Mesothelial cell of epicardium (in vitro differentiated cells): ENCODE measurements around the gene AMZ2. TPM values are rescaled to one million over a fixed set of nuclear protein-coding genes. Genes with fewer than 3 reads are reported as not detected.
"Not testable (repeated sequence)": the region's sequence is repeated elsewhere in the genome, so short reads cannot be mapped to it uniquely, and the experiment has no call there.

ENCODE experiments used
- DNase-seq, 2 experiments: peaks; one replicate each; pipeline ENCODE4 v3.0.0; 2021; ENCODE audit warnings: low spot score in 2 of 2; ENCODE audit not compliant: unreplicated experiment in 2 of 2
- H3K27ac Mint-ChIP-seq: 2 replicates; pipeline ENCODE4 v1.8.0; 2021; ENCODE audit warnings: mixed read lengths
- H3K27me3 Mint-ChIP-seq: 2 replicates; pipeline ENCODE4 v1.8.0; 2021; ENCODE audit warnings: low read depth, mixed read lengths
- H3K36me3 Mint-ChIP-seq: 2 replicates; pipeline ENCODE4 v1.8.0; 2021; ENCODE audit warnings: mixed read lengths
- H3K4me1 Mint-ChIP-seq: 2 replicates; pipeline ENCODE4 v1.8.0; 2021; ENCODE audit warnings: mixed read lengths
- H3K4me3 Mint-ChIP-seq: 2 replicates; pipeline ENCODE4 v1.8.0; 2021; ENCODE audit warnings: mild to moderate bottlenecking, moderate library complexity, mixed read lengths
- H3K9me3 Mint-ChIP-seq: 2 replicates; pipeline ENCODE4 v1.8.0; 2021; ENCODE audit warnings: mixed read lengths
- total RNA-seq: library from RNA; stranded (reverse); gene quantifications from 3 replicates; pipeline ENCODE4 v1.2.1, GENCODE V29; 2021
- TF ChIP-seq, protein P1 (sequence below): fragments of 200-600 bp; sonication (generic); IDR thresholded peaks from one replicate; pipeline ENCODE4 v1.5.0; 2021; ENCODE audit warnings: antibody characterized with exemption; ENCODE audit not compliant: unreplicated experiment

Gene AMZ2
- total RNA-seq, 1 donor from 2014 or later: 63.2 TPM

DNA sequence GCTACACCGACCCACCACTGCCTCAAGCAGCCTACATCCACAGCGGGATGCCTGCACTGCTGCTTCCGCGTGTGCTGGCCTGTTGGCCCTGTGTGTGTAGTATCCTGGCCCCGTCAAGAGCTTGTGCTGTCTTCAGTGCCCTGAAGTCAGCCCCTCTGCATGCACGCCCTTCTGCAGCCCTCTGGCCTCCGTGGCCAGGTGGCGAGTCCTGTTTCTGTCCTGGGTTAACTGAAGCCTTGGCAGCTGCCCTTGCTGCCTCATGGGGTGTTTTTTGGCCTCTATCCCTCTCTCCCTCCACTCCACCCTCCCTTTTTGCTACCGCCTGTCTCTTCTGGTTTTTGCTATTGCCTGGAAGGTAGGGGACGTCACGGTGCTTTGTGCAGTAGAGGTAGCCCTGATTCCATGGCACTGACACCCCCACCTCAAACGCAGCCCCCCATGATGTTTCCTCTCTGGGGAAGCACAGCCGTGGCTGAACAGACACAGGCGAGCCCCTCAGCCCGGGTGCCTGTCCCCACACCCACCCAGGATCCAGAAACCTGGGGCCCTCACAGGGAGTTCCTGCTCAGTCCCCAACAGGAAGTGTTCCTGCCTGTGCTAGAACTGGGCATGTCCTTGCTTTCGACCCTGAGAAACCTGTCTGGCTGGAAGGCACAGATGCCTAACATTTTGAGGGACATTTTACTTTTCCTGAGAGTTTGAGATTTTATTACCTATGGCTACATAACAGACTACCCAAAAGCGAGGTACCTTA, 18.8 kb upstream of the AMZ2 start:
- Mint-ChIP-seq H3K9me3 (no peaks in the 10 kb centered on the region), H3K36me3 (peaks cover 7% of the 10 kb centered on the region), H3K27me3 (no peaks in the 10 kb centered on the region), H3K4me3 (no peak overlapping the region), H3K27ac (peak overlapping the region; percentile 85), H3K4me1 (peaks cover 12% of the 10 kb centered on the region)
- TF ChIP-seq, protein P1, sequence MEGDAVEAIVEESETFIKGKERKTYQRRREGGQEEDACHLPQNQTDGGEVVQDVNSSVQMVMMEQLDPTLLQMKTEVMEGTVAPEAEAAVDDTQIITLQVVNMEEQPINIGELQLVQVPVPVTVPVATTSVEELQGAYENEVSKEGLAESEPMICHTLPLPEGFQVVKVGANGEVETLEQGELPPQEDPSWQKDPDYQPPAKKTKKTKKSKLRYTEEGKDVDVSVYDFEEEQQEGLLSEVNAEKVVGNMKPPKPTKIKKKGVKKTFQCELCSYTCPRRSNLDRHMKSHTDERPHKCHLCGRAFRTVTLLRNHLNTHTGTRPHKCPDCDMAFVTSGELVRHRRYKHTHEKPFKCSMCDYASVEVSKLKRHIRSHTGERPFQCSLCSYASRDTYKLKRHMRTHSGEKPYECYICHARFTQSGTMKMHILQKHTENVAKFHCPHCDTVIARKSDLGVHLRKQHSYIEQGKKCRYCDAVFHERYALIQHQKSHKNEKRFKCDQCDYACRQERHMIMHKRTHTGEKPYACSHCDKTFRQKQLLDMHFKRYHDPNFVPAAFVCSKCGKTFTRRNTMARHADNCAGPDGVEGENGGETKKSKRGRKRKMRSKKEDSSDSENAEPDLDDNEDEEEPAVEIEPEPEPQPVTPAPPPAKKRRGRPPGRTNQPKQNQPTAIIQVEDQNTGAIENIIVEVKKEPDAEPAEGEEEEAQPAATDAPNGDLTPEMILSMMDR: no peak
- no peak for DNase-seq

DNA sequence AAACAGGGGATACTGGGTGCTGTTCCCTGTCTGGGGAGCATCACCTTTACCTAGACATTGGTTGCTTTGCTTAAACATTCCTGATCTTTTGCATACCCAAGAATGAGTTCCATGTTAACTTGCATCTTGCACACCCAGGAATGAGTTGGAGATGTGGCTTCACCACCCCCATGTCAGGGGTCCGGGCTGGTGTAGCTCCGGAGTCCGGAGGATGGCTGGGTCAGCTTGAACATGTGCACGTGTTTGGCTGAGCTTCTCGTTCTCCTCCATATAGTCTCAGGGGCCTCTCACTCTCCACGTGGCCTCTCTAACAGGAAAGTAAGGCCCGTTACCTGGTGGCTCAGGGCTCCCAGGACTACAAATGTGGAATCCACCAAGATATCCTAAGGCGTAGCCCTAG, 18.2 kb upstream of the AMZ2 start:
- no peak overlapping the region for H3K4me3 Mint-ChIP-seq
- peak overlapping the region; percentile 85 for H3K27ac Mint-ChIP-seq
- no peak for DNase-seq
- H3K9me3 Mint-ChIP-seq: no peaks in the 10 kb centered on the region
- H3K36me3 Mint-ChIP-seq: peaks cover 7% of the 10 kb centered on the region
- H3K27me3 Mint-ChIP-seq: no peaks in the 10 kb centered on the region
- H3K4me1 Mint-ChIP-seq: peaks cover 12% of the 10 kb centered on the region
- TF ChIP-seq, protein P1: no peak

DNA sequence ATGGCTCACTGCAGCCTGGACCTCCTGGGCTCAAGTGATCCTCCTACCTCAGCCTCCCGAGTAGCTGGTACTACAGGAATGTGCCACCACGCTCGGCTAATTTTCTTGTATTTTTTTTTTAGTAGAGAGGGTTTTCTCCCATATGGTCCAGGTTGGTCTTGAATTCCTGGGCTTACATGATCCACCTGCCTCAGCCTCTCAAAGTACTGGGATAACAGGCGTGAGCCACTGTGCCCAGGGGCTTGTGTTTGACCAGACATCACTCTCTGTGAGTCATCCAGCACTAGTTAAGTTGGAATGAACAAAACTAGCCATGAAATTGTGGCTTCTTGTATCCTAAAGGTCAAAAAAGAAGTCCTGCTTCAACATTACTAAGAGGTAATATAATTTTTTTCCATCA, 16.7 kb upstream of the AMZ2 start:
- not testable (repeated sequence) for H3K4me3 Mint-ChIP-seq, H3K27ac Mint-ChIP-seq, H3K36me3 Mint-ChIP-seq, DNase-seq, H3K9me3 Mint-ChIP-seq, H3K27me3 Mint-ChIP-seq
- H3K4me1 Mint-ChIP-seq: peaks cover 12% of the 10 kb centered on the region

DNA sequence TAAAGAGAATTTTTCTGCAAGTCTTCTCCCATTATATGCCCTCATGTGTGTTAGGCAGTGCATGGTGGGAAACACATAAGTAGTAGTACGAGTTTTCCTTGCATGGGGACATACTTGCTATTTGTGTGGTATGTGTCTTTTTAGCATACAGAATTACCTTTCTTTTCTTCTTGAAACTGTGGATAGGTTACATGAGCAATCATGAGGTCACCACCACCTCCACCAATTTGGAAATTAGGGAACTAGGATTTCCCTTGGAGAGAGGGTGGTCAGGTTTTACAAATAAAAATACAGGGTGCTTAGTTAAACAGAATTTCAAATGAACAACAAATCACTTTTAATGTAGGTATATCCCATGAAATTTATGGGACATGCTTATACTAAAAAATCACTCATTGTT, 16.3 kb upstream of the AMZ2 start:
- DNase-seq: no peak
- Mint-ChIP-seq H3K4me1 (peaks cover 12% of the 10 kb centered on the region), H3K9me3 (no peaks in the 10 kb centered on the region), H3K4me3 (no peak overlapping the region), H3K27me3 (no peaks in the 10 kb centered on the region), H3K36me3 (peaks cover 7% of the 10 kb centered on the region), H3K27ac (no peak overlapping the region)
- TF ChIP-seq, protein P1: no peak

DNA sequence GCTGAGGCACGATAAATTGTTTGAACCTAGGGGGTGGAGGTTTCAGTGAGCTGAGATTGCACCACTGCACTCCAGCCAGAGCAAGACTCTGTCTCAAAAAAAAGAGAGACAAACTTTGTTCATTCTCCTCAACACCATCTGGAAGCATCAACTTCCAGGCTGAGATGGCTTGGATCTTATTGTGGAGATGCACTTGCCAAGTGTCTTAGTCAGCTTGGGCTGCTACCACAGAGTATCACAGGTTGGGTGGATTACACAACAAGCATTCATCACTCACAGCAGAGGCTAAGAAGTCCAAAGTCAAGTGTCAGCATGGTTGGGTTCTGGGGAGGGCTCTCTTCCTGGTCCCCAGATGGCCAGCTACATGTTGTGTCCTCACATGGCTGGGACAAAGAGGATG, 15.1 kb upstream of the AMZ2 start:
- H3K9me3 Mint-ChIP-seq, DNase-seq, H3K36me3 Mint-ChIP-seq, H3K4me3 Mint-ChIP-seq, H3K27ac Mint-ChIP-seq, H3K27me3 Mint-ChIP-seq: not testable (repeated sequence)
- peaks cover 12% of the 10 kb centered on the region for H3K4me1 Mint-ChIP-seq

DNA sequence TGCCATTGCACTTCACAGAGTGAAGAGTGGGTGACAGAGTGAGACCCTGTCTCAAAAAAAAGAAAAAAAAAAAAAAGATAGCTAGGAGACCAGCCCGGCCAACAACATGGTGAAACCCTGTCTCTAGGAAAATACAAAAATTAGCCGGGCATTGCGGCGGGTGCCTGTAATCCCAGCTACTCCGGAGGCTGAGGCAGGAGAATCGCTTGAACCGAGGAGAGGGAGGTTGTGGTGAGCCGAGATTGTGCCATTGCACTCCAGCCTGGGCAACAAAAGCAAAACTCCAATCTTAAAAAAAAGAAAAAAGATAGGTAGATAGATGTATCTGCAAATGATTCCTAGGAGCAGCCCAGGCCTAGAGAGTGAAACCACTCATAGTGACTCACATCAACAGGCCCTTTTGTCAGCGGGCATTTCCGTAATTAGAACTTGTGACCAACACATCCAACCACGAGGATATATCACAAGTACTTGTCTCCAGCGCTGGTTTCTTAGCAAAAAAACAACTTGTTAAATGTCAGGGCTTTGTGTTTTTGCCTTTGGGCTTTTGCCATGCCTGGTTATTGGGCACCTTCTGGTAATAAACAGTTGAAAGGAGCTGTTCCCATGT, 13.0 kb upstream of the AMZ2 start:
- not testable (repeated sequence) for H3K9me3 Mint-ChIP-seq, H3K4me3 Mint-ChIP-seq, H3K27ac Mint-ChIP-seq, DNase-seq, H3K27me3 Mint-ChIP-seq, H3K36me3 Mint-ChIP-seq, H3K4me1 Mint-ChIP-seq

DNA sequence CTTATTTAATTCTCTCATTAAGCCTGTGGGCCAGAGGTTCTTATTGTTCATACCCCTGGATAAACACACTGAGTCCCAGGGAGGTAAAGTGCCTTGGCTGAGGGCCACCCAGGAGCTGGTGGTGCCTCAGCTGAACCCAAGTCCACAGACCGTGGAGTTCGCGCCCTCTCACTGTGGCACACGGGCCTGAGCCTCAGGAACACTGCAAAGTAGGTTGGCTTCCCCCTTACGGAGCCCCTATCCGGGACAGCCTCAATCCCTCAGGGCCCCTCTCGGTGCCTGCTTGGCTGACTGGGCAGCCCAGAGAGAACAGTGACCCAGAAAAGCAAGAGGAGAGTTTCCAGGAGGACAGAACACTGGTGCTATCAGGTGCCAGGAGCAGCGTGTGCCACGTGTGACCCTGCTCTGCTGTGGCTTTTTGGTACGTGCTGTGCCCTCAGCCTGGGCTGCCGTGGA, 12.5 kb upstream of the AMZ2 start:
- H3K9me3 Mint-ChIP-seq, H3K27me3 Mint-ChIP-seq, H3K4me3 Mint-ChIP-seq, DNase-seq, H3K4me1 Mint-ChIP-seq, H3K36me3 Mint-ChIP-seq: not testable (repeated sequence)
- peak overlapping the region; percentile 9 for H3K27ac Mint-ChIP-seq

DNA sequence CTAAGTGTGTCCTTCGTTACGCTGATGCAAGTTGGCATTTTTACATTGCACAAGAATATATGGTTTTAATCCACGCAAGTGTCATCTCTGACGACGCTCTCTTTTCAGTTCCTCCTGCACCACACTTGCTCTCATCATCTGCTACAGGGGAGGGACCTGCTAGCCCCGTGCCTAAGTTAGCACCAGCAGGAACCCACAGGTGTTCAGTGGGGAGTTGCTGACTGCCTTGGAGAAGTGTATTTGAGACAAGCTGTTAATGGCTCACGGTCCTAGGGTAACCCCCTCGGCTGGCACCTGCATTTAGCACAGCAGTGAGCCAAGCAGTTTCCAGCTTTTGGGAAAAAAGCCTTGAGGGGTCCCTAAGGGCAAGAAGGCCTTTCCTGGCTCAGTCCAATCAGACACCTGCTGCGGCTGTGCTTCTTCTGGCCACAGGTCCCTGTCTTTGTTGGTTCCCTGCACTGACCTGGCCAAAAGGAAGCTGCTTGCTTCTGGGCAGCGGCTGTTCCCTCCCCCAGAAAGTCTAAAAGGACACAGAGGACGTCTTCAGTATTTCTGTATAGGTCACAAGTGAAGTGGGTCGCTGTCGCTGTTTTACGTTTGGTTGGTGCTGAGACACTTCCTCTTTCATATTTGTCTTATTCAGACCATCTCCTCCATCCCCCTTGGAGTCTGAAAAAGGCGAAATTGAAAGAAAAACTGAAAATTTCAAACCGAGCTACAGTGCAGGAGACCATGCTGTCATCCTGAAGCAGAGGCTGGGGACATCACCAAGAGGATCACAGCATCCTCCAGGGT, 10.3 kb upstream of the AMZ2 start:
- H3K4me3 Mint-ChIP-seq, H3K9me3 Mint-ChIP-seq, H3K36me3 Mint-ChIP-seq, H3K4me1 Mint-ChIP-seq, DNase-seq, H3K27me3 Mint-ChIP-seq, H3K27ac Mint-ChIP-seq: not testable (repeated sequence)
